Measurements from ENCODE around the gene ING3.

DNA sequence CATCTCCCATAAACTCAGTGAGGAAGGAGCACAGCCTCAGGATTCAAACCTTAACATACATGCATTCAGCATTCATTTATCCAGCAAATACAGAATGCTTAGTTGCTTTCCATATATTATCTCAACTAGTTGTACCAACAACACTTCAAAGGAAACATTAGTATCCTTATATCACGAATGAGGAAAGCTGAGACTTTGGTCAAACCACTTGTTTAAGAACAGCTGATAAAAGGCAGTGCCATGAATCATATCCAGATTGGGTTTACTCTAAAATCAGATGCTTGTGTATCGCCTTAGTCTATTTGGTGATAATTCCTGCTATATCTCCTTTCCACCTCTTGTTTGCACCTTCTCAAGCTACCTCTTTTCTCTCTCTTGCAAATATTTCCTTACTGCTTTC lies 36.1 kb downstream of the ING3 start:
- TF ChIP-seq SIN3A (IDR thresholded peaks at IDR 0.05; ENCODE audit: borderline replicate concordance, insufficient read depth, low read length) (no peak), POLR2AphosphoS5 (IDR thresholded peaks at IDR 0.05; ENCODE audit: low read depth, low read length) (no peak)

All from PFSK-1 (cell line).